HepG2 (cell line): ENCODE measurements around the gene ZNF740. TPM values are rescaled to one million over a fixed set of nuclear protein-coding genes. Genes with fewer than 3 reads are reported as not detected.

Experiments
- ARNT ChIP-seq: fragments of 450-650 bp; IDR thresholded peaks from 2 replicates; pipeline ENCODE4 v1.6.1; 2017
- RBM22 ChIP-seq: fragments of 200-400 bp; formaldehyde crosslinking; optimal IDR thresholded peaks from 2 replicates; pipeline ENCODE3; 2017; ENCODE audit warnings: mild to moderate bottlenecking, low read length, moderate library complexity
- ZBTB38 ChIP-seq: sonication (generic); formaldehyde crosslinking; IDR thresholded peaks from 2 replicates; pipeline ENCODE4 v1.5.1; 2020; ENCODE audit warnings: mild to moderate bottlenecking, missing genetic modification reagents
- ZNF484 ChIP-seq: sonication (generic); formaldehyde crosslinking; IDR thresholded peaks from 2 replicates; pipeline ENCODE4 v1.5.1; 2020; ENCODE audit warnings: mild to moderate bottlenecking, low read depth, missing genetic modification reagents, borderline replicate concordance
- ZNF616 ChIP-seq: sonication (generic); formaldehyde crosslinking; IDR thresholded peaks from 2 replicates; pipeline ENCODE4 v1.5.0; 2020; ENCODE audit warnings: low read depth, mild to moderate bottlenecking, missing genetic modification reagents
- ZNF670 ChIP-seq: sonication (generic); formaldehyde crosslinking; IDR thresholded peaks from 2 replicates; pipeline ENCODE4 v1.8.0; 2022; ENCODE audit warnings: mild to moderate bottlenecking, missing genetic modification reagents, borderline replicate concordance
- ZNF883 ChIP-seq: sonication (generic); formaldehyde crosslinking; IDR thresholded peaks from 2 replicates; pipeline ENCODE4 v1.5.1; 2020; ENCODE audit warnings: mild to moderate bottlenecking, missing genetic modification reagents; ENCODE audit errors: not compliant biosample characterization
- polyA plus RNA-seq, 8 experiments: library from polyadenylated mRNA; depleted of rRNA in 3 of 8; stranded (reverse) in 7 of 8; unstranded in 1 of 8; fragments of >200 nt; fragmentation: Illumina TruSeq in 4 of 8; extraction: Trizol in 4 of 8; gene quantifications; 2 replicates each; pipeline versions ENCODE4 v1.2.1 to v1.2.3, GENCODE V29; 2011 to 2016; ENCODE audit warnings: low read depth in 4 of 8, missing spikeins in 1 of 8, mixed read lengths in 1 of 8; ENCODE audit not compliant: insufficient read depth in 1 of 8
- total RNA-seq, 5 experiments: library from RNA; depleted of rRNA; stranded (reverse); fragments of >200 nt; fragmentation: Illumina TruSeq; extraction: Trizol; gene quantifications; 2 replicates each; pipeline ENCODE4 v1.2.3, GENCODE V29; 2016; ENCODE audit warnings: low read depth in 1 of 5
- TF ChIP-seq, protein P1 (sequence below): sonication (generic); formaldehyde crosslinking; IDR thresholded peaks from 2 replicates; pipeline ENCODE4 v1.5.1; 2020; ENCODE audit warnings: mild to moderate bottlenecking, missing genetic modification reagents, moderate library complexity
- TF ChIP-seq, protein P2 (sequence below): sonication (generic); formaldehyde crosslinking; IDR thresholded peaks from 2 replicates; pipeline ENCODE4 v1.4.0; 2020; ENCODE audit warnings: missing genetic modification reagents, mild to moderate bottlenecking, borderline replicate concordance
- TF ChIP-seq, protein P3 (sequence below): sonication (generic); formaldehyde crosslinking; IDR thresholded peaks from 2 replicates; pipeline ENCODE4 v1.9.0; 2022; ENCODE audit warnings: low read depth, missing genetic modification reagents
- TF ChIP-seq, protein P4 (sequence below), 2 experiments: sonication (generic) in 1 of 2; formaldehyde crosslinking in 1 of 2; IDR thresholded peaks; 2 replicates each; pipeline versions ENCODE4 v1.4.0 to v1.6.1; 2016 to 2020; ENCODE audit warnings: borderline replicate concordance in 1 of 2, low read depth in 1 of 2, mild to moderate bottlenecking in 1 of 2, missing genetic modification reagents in 1 of 2
- TF ChIP-seq, protein P5 (sequence below): sonication (generic); formaldehyde crosslinking; IDR thresholded peaks from 2 replicates; pipeline ENCODE4 v1.5.0; 2020; ENCODE audit warnings: mild to moderate bottlenecking, missing genetic modification reagents
- TF ChIP-seq, protein P6 (sequence below): sonication (generic); formaldehyde crosslinking; IDR thresholded peaks from 2 replicates; pipeline ENCODE4 v1.4.0; 2020; ENCODE audit warnings: missing genetic modification reagents

Gene ZNF740
- total and polyA plus RNA-seq, 2 of the 13 experiments (the other 11 are each of a cell fraction or from before 2014, with no cell fraction given) = 16.9 to 19.0 TPM

DNA sequence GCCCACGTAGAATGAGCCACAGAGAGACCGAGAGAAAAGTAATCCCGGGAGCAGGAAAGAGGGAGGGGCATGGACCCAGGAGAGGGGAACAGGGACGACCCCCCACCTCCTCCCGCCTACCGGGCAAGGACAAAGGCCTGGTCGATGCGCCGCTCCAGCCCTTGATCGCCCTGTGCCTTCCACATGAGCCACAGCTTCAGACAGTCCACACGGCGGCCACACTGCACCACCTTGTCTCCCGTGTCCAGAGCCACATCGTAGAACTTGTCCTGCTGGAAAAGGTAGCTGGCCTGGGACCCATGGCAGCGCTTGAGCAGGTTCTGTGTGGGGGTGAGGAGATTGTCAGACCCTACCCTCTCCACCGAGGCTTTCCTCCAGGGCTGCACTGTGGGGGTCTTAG, 20.5 kb upstream of the ZNF740 start (continued):
- no peak for TF ChIP-seq ZNF670 (CRISPR knock-in tag)
- TF ChIP-seq ZBTB38 (CRISPR knock-in tag) = peak; percentile 93
- TF ChIP-seq, protein P1, sequence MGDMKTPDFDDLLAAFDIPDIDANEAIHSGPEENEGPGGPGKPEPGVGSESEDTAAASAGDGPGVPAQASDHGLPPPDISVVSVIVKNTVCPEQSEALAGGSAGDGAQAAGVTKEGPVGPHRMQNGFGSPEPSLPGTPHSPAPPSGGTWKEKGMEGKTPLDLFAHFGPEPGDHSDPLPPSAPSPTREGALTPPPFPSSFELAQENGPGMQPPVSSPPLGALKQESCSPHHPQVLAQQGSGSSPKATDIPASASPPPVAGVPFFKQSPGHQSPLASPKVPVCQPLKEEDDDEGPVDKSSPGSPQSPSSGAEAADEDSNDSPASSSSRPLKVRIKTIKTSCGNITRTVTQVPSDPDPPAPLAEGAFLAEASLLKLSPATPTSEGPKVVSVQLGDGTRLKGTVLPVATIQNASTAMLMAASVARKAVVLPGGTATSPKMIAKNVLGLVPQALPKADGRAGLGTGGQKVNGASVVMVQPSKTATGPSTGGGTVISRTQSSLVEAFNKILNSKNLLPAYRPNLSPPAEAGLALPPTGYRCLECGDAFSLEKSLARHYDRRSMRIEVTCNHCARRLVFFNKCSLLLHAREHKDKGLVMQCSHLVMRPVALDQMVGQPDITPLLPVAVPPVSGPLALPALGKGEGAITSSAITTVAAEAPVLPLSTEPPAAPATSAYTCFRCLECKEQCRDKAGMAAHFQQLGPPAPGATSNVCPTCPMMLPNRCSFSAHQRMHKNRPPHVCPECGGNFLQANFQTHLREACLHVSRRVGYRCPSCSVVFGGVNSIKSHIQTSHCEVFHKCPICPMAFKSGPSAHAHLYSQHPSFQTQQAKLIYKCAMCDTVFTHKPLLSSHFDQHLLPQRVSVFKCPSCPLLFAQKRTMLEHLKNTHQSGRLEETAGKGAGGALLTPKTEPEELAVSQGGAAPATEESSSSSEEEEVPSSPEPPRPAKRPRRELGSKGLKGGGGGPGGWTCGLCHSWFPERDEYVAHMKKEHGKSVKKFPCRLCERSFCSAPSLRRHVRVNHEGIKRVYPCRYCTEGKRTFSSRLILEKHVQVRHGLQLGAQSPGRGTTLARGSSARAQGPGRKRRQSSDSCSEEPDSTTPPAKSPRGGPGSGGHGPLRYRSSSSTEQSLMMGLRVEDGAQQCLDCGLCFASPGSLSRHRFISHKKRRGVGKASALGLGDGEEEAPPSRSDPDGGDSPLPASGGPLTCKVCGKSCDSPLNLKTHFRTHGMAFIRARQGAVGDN (CRISPR knock-in tag) = peak; percentile 36
- TF ChIP-seq, protein P2, sequence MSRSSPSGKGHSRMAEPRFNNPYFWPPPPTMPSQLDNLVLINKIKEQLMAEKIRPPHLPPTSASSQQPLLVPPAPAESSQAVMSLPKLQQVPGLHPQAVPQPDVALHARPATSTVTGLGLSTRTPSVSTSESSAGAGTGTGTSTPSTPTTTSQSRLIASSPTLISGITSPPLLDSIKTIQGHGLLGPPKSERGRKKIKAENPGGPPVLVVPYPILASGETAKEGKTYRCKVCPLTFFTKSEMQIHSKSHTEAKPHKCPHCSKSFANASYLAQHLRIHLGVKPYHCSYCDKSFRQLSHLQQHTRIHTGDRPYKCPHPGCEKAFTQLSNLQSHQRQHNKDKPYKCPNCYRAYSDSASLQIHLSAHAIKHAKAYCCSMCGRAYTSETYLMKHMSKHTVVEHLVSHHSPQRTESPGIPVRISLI (CRISPR knock-in tag) = no peak
- TF ChIP-seq, protein P3, sequence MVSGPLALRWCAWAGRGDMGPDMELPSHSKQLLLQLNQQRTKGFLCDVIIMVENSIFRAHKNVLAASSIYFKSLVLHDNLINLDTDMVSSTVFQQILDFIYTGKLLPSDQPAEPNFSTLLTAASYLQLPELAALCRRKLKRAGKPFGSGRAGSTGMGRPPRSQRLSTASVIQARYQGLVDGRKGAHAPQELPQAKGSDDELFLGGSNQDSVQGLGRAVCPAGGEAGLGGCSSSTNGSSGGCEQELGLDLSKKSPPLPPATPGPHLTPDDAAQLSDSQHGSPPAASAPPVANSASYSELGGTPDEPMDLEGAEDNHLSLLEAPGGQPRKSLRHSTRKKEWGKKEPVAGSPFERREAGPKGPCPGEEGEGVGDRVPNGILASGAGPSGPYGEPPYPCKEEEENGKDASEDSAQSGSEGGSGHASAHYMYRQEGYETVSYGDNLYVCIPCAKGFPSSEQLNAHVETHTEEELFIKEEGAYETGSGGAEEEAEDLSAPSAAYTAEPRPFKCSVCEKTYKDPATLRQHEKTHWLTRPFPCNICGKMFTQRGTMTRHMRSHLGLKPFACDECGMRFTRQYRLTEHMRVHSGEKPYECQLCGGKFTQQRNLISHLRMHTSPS = no peak
- TF ChIP-seq, protein P4, sequence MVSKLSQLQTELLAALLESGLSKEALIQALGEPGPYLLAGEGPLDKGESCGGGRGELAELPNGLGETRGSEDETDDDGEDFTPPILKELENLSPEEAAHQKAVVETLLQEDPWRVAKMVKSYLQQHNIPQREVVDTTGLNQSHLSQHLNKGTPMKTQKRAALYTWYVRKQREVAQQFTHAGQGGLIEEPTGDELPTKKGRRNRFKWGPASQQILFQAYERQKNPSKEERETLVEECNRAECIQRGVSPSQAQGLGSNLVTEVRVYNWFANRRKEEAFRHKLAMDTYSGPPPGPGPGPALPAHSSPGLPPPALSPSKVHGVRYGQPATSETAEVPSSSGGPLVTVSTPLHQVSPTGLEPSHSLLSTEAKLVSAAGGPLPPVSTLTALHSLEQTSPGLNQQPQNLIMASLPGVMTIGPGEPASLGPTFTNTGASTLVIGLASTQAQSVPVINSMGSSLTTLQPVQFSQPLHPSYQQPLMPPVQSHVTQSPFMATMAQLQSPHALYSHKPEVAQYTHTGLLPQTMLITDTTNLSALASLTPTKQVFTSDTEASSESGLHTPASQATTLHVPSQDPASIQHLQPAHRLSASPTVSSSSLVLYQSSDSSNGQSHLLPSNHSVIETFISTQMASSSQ (IDR thresholded peaks at IDR 0.05; ENCODE audit: low read depth) = no peak
- TF ChIP-seq, protein P4 (CRISPR knock-in tag; IDR thresholded peaks at IDR 0.05; ENCODE audit: borderline replicate concordance) = no peak
- TF ChIP-seq, protein P5, sequence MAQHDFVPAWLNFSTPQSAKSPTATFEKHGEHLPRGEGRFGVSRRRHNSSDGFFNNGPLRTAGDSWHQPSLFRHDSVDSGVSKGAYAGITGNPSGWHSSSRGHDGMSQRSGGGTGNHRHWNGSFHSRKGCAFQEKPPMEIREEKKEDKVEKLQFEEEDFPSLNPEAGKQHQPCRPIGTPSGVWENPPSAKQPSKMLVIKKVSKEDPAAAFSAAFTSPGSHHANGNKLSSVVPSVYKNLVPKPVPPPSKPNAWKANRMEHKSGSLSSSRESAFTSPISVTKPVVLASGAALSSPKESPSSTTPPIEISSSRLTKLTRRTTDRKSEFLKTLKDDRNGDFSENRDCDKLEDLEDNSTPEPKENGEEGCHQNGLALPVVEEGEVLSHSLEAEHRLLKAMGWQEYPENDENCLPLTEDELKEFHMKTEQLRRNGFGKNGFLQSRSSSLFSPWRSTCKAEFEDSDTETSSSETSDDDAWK (CRISPR knock-in tag) = no peak
- no peak for TF ChIP-seq ZNF616 (CRISPR knock-in tag)
- TF ChIP-seq ZNF883 (CRISPR knock-in tag) = no peak
- TF ChIP-seq ARNT = no peak
- TF ChIP-seq RBM22 = no peak
- no peak for TF ChIP-seq ZNF484 (CRISPR knock-in tag)
- TF ChIP-seq, protein P6, sequence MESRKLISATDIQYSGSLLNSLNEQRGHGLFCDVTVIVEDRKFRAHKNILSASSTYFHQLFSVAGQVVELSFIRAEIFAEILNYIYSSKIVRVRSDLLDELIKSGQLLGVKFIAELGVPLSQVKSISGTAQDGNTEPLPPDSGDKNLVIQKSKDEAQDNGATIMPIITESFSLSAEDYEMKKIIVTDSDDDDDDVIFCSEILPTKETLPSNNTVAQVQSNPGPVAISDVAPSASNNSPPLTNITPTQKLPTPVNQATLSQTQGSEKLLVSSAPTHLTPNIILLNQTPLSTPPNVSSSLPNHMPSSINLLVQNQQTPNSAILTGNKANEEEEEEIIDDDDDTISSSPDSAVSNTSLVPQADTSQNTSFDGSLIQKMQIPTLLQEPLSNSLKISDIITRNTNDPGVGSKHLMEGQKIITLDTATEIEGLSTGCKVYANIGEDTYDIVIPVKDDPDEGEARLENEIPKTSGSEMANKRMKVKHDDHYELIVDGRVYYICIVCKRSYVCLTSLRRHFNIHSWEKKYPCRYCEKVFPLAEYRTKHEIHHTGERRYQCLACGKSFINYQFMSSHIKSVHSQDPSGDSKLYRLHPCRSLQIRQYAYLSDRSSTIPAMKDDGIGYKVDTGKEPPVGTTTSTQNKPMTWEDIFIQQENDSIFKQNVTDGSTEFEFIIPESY (CRISPR knock-in tag) = peak; percentile 75
